Endothelial cell of umbilical vein (primary cell): ENCODE results near the gene PARS2. TPM values are rescaled to one million over a fixed set of nuclear protein-coding genes. Genes with fewer than 3 reads are reported as not detected.

Experiments used
- BruUV-seq: library from RNA; stranded (reverse); fragments of 400-500 nt; replicated peaks from 2 replicates; lab custom pipeline; 2021; lab: Mats Ljungman, UMichigan
- CTCF ChIA-PET: fragments of 300-600, 350-600 bp; sonication (Branson Sonifier 250); formaldehyde crosslinking; loops from one replicate; lab custom pipeline; 2021; ENCODE audit warnings: antibody characterized with exemption, inconsistent platforms; lab: Charles Lee
- POLR2A ChIA-PET: fragments of 300-600, 350-600 bp; sonication (Branson Sonifier 250); formaldehyde crosslinking; loops from one replicate; lab custom pipeline; 2021; ENCODE audit warnings: antibody characterized with exemption, inconsistent platforms; lab: Charles Lee
- DNase-seq: peaks from one replicate; pipeline ENCODE4 v3.0.0-alpha.2; 2011; ENCODE audit warnings: low read depth, low spot score
- FAIRE-seq: peaks from 2 replicates; lab custom pipeline; 2011; peaks lifted over from hg19 to GRCh38; lab: Jason Lieb, UNC
- H2AFZ ChIP-seq: 2 replicates; pipeline ENCODE4 v1.6.0; 2012; ENCODE audit warnings: low read depth, low read length, control low read depth, inconsistent platforms
- H3K27ac ChIP-seq: 2 replicates; pipeline ENCODE4 v1.5.1; 2011; ENCODE audit warnings: low read depth, mild to moderate bottlenecking, control low read depth, low read length, moderate library complexity; ENCODE audit not compliant: insufficient read depth
- H3K27me3 ChIP-seq, 2 experiments: 2 replicates each; pipeline versions ENCODE4 v1.6.0 to v1.6.1; 2011; ENCODE audit warnings: low read length in 2 of 2, mixed read lengths in 1 of 2; ENCODE audit not compliant: control insufficient read depth in 2 of 2, insufficient read depth in 2 of 2
- H3K36me3 ChIP-seq, 2 experiments: 2 replicates in 1 of 2; 3 replicates in 1 of 2; pipeline ENCODE4 v1.5.1; 2011; ENCODE audit warnings: low read length in 2 of 2, mild to moderate bottlenecking in 1 of 2, moderate library complexity in 1 of 2; ENCODE audit not compliant: control insufficient read depth in 2 of 2, insufficient read depth in 2 of 2; ENCODE audit errors: extremely low read depth in 1 of 2
- H3K4me1 ChIP-seq: 3 replicates; pipeline ENCODE4 v1.5.1; 2011; ENCODE audit warnings: mild to moderate bottlenecking, low read length; ENCODE audit not compliant: control insufficient read depth, insufficient read depth; ENCODE audit errors: extremely low read depth
- H3K4me2 ChIP-seq: 2 replicates; pipeline ENCODE4 v1.6.1; 2011; ENCODE audit warnings: low read length, control low read depth, mixed read lengths; ENCODE audit not compliant: insufficient read depth
- H3K4me3 ChIP-seq, 3 experiments: fragments of 200-600 bp in 1 of 3; sonication (generic), shearing (Covaris generic) in 1 of 3; replicated peaks in 1 of 3; 2 replicates each; pipeline ENCODE4 v1.5.1; 2011 to 2016; ENCODE audit warnings: control low read depth in 3 of 3, low read length in 3 of 3, mild to moderate bottlenecking in 2 of 3, inconsistent platforms in 1 of 3, low read depth in 1 of 3, moderate library complexity in 1 of 3; ENCODE audit not compliant: insufficient read depth in 1 of 3
- H3K79me2 ChIP-seq: 2 replicates; pipeline ENCODE4 v1.6.0; 2012; ENCODE audit warnings: low read length, inconsistent platforms; ENCODE audit not compliant: control insufficient read depth, insufficient read depth
- H3K9ac ChIP-seq: replicated peaks from 2 replicates; pipeline ENCODE3; 2011; ENCODE audit warnings: low read length, control low read depth; ENCODE audit not compliant: insufficient read depth; ENCODE audit errors: extremely low read depth
- H3K9me1 ChIP-seq: replicated peaks from 3 replicates; pipeline ENCODE4 v1.6.0; 2011; ENCODE audit warnings: mild to moderate bottlenecking, low read length; ENCODE audit not compliant: control insufficient read depth, insufficient read depth; ENCODE audit errors: extremely low read depth
- H3K9me3 ChIP-seq: replicated peaks from 2 replicates; pipeline ENCODE4 v1.5.1; 2012; ENCODE audit warnings: low read length, inconsistent platforms; ENCODE audit not compliant: control insufficient read depth, insufficient read depth
- H4K20me1 ChIP-seq: replicated peaks from 2 replicates; pipeline ENCODE3; 2011; ENCODE audit warnings: mild to moderate bottlenecking, low read length; ENCODE audit not compliant: control insufficient read depth, insufficient read depth; ENCODE audit errors: extremely low read depth
- CTCF ChIP-seq, 2 donors: IDR thresholded peaks; 1 replicate in 1 of 2; 2 replicates in 1 of 2; pipeline ENCODE4 v1.5.1; 2011; ENCODE audit warnings: low read length in 2 of 2, mild to moderate bottlenecking in 2 of 2, moderate library complexity in 2 of 2, control low read depth in 1 of 2, inconsistent platforms in 1 of 2, low read depth in 1 of 2; ENCODE audit not compliant: insufficient read depth in 1 of 2; ENCODE audit errors: extremely low read depth in 1 of 2
- EZH2 ChIP-seq: IDR thresholded peaks from 2 replicates; pipeline ENCODE4 v1.6.1; 2012; ENCODE audit warnings: borderline replicate concordance, low read depth, mild to moderate bottlenecking, moderate library complexity, low read length, inconsistent platforms; ENCODE audit not compliant: severe bottlenecking
- MAX ChIP-seq: IDR thresholded peaks from 2 replicates; pipeline ENCODE4 v1.6.1; 2011; ENCODE audit not compliant: insufficient read depth, insufficient read length
- MYC ChIP-seq: IDR thresholded peaks from one replicate; pipeline ENCODE4 v1.6.1; 2011; ENCODE audit warnings: mild to moderate bottlenecking, low read depth, low read length
- POLR2A ChIP-seq: IDR thresholded peaks from 2 replicates; pipeline ENCODE4 v1.6.1; 2012; ENCODE audit warnings: low read depth, mild to moderate bottlenecking, control low read depth, low read length
- POLR2AphosphoS5 ChIP-seq: IDR thresholded peaks from 2 replicates; pipeline ENCODE4 v1.6.1; 2012; ENCODE audit warnings: low read depth, mild to moderate bottlenecking, control low read depth, low read length, moderate library complexity; ENCODE audit not compliant: insufficient read depth
- dilution Hi-C: fragments of 300-500 bp; cut with MboI; formaldehyde crosslinking; loops from one replicate; pipeline ENCODE4 v1.15.0; 2019; ENCODE audit warnings: low sequenced_read_pairs; ENCODE audit not compliant: extremely low pct_ligation_motif_present
- intact Hi-C: fragments of 100-400 bp; cut with micrococcal nuclease; formaldehyde crosslinking; loops from one replicate; pipeline ENCODE4 v1.10.0; 2022
- polyA plus RNA-seq, 4 experiments: library from polyadenylated mRNA; depleted of rRNA in 3 of 4; stranded (reverse) in 3 of 4; unstranded in 1 of 4; fragments of >200 nt; gene quantifications; 2 replicates each; pipeline versions ENCODE4 v1.2.1 to v1.2.3, GENCODE V29; 2011 to 2012; ENCODE audit warnings: missing spikeins in 1 of 4
- total RNA-seq: library from RNA; stranded (reverse); gene quantifications from 2 replicates; pipeline ENCODE4 v1.2.3, GENCODE V29; 2021

Gene PARS2
- total and polyA plus RNA-seq, 2 donors (not counting 3 experiments of a cell fraction or from before 2014, with no cell fraction given): 2.0 to 3.8 TPM

GRCh38 chr1:54808443-54809207 lies 44.3 kb upstream of the PARS2 start:
- Histone ChIP-seq H3K4me1 (peaks cover 4% of the 10 kb centered on the region), H2AFZ (no peak overlapping the region), H3K9me3 (no peaks in the 10 kb centered on the region), H3K9me1 (no peaks in the 10 kb centered on the region), H3K9ac (no peak overlapping the region), H3K27me3 (no peaks in the 10 kb centered on the region), H3K79me2 (no peaks in the 10 kb centered on the region), H3K27ac (no peak overlapping the region), H4K20me1 (no peaks in the 10 kb centered on the region), H3K4me3 (no peak overlapping the region), H3K4me2 (no peak overlapping the region), H3K36me3 (no peaks in the 10 kb centered on the region)
- BruUV-seq: no TSS peak
- DNase-seq (no peak), FAIRE-seq (no peak)
- dilution Hi-C loops: no loop called here
- intact Hi-C loops: loop anchor here (5.0 kb wide), 1 partner anchor 736 kb away; no protein-coding TSS in a partner anchor
- POLR2A ChIA-PET: no interaction called here
- peak in 1 of 2 donors; percentile 20 for TF ChIP-seq CTCF (IDR thresholded peaks at IDR 0.05; ENCODE audit: extremely low read depth in 1 of 2, insufficient read depth in 1 of 2, low read depth in 1 of 2, low read length in 2 of 2)
- TF ChIP-seq EZH2: no peak
- no peak for TF ChIP-seq MAX
- TF ChIP-seq POLR2AphosphoS5: no peak
- TF ChIP-seq MYC: no peak
- TF ChIP-seq POLR2A: no peak
- CTCF ChIA-PET: interaction anchor here (1.2 kb wide), 1 partner anchor 309 kb away, joined by 3 read pairs; no protein-coding TSS in a partner anchor
